Kidney glomerular epithelial cell (primary cell): Measurements from ENCODE around the gene SAG.

ENCODE experiments used
- DNase-seq: peaks from one replicate; lab custom pipeline; 2025; lab: John Stamatoyannopoulos, UW

Gene SAG

DNA sequence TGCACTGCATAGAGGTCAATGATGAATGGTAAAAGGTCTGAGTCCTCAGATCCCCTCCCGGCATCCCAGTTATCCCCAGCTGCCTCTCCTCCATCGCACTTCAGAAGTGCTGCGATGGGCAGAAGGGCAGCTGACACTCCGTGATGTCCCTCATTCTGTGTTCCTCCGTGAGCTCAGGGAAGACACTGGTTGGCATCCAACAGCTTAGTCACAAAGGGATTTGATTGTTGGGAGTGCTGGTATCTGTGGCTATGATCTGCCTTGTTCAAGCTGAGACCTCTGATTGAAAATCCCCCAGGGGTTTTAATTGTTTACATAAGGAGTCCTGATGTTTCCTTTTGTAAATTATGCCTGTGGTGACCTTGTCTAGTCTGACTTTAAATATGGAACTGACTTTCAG is 19.0 kb upstream of the SAG start:
- no peak for DNase-seq

DNA sequence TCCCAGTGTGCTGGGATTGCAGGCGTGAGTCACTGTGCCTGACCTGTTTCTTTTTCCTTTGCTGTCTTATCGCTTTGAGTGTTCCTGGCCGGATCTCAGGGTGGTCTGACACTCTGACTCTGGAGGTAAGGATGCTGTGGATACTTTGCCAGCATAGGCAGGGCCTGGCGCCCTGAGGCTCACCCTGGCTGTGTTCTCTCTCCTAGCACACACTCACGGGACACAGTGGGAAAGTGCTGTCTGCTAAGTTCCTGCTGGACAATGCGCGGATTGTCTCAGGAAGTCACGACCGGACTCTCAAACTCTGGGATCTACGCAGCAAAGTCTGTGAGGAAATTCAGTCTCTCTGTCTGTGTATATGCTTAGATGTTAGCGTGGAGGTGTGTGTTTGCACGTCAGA is 18.0 kb upstream of the SAG start:
- DNase-seq, result no peak

DNA sequence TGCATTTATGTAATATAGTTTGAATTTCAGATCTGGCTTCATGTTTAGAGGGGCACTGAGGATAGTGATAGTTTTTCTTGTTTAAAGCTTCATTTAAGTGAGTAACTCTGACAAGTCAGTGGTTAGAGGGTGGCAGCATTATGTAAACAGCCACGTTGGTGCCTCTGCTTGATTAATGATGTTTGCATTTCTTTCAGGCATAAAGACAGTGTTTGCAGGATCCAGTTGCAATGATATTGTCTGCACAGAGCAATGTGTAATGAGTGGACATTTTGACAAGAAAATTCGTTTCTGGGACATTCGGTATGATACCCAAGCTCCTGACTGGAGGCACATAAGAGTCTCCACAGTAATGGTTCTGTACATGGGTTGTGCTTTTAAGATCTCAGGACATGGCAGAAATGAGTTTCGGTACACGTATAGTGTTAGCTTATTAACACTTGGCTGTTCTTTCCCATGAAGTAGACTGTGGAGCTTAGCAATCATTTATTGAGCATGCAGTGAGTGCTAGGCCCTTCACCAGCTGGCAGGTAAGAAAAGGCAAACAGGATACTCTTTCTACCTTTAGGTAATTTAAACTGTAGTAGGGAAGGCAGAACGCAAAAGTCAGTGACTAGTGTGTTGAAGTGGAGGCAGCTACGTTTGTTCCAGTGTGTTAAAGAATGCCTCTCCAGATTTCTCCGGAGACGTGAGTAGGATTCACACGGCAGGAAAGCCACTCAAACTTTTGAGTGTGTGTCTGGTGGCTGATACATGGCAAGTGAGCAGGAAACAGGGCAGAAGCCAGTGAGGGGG is 17.4 kb upstream of the SAG start:
- DNase-seq, result no peak

DNA sequence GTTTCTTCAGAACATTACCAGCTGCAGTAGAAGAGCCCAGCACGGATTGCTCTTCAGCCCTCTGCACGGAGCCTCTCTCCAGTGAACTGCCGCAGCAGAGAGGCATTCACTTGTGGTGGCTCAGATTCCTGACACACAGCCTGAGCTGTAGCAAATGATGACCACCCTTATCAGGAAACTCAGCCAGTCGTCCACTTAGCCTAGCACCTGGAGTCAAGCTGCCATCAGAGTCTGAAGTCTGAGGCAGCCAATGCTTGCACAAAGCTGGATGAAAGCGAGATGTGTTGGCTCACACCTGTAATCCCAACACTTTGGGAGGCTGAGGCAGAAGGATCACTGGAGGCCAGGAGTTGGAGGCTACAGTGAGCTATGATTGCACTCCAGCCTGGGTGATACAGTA is 11.7 kb upstream of the SAG start:
- no peak for DNase-seq

DNA sequence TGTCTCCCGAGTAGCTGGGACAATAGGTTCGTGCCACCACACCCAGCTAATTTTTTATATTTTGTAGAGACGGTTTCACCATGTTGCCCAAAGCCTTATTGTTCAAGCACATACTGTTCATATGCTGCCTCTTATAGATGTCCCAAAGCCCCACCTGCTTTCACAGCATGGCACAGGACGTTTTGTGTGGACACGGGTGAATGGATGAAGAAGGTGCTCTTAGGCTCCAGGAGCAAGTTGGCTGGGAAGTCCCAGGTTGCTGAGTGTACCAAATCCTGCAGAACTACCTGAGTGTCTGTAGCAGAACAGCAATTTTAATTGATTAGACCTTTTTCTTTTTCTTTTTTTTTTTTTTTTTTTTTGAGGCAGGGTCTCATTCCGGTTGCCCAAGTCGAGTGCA is 10.5 kb upstream of the SAG start:
- no peak for DNase-seq

DNA sequence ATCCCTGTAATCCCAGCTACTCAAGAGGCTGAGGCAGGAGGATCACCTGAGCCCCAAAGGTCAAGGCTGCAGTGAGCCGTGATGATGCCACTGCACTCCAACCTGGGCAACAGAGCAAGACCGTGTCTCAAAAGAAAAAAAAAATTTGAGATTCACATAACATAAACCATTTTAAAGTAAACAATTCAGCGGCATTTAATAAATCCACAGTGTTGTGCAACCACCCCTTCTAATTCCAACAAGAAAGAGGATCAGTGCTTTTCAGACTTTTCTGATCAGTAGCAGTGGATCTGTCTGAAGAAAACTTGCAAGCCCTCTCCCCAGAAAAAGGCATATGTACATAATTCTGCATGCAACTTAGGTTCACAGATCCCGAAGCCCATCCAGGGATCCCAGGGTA is 7.2 kb upstream of the SAG start:
- no peak for DNase-seq

DNA sequence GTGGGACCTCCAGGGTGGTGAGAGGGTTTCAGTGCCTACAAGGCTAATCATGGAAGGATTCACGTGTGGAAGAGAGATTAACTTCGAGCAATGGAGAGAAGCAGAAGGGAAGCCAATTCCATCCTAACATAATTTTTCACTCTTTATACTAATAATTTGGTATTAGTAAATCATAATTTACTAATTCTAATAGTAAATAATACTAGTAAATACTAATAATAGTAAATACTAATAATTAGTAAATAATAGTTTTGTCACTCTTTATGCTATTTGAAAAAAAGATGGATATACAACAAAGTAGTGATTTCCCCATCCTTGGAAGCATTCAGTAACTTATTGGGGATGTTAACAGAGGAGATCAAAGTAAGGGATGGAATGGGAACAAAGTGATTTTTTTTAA is 6.4 kb upstream of the SAG start:
- DNase-seq, result no peak

DNA sequence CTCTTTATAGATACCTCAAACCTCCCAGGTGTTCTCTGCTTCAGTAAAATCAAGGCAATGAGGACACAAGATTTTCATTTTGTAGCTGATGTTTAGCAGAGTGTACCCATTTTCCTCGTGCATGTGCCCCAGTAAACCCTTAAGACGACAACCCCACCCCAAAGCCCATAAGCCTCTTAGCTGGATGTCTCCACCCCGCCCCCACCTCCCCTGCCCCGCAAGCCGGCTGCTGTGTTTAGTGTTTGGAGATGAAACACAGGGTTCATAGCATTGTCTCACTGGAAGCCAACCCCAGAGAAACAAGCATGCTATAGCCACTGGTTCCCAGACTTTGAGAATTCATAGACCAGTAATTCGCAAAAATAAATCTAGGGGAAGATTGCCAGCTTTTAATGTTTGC is 5.8 kb upstream of the SAG start:
- no peak for DNase-seq

DNA sequence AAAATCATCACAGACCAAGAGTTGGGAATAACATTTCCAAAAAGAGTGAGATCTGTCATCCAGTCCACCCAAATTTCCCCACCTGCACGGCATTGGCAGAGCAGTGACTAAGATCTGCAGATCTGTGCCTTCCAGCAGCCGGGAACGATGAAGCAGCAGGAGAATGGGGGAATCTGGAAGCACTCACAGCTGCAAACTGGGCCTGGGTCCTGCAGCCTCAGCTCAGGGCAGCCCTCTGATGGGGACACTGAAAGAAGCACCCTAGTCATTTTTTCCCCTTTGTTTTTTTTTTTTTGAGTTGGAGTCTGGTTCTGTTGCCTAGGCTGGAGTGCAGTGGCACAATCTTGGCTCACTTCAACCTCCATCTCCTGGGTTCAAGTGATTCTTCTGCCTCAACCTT is 4.4 kb upstream of the SAG start:
- no peak for DNase-seq

DNA sequence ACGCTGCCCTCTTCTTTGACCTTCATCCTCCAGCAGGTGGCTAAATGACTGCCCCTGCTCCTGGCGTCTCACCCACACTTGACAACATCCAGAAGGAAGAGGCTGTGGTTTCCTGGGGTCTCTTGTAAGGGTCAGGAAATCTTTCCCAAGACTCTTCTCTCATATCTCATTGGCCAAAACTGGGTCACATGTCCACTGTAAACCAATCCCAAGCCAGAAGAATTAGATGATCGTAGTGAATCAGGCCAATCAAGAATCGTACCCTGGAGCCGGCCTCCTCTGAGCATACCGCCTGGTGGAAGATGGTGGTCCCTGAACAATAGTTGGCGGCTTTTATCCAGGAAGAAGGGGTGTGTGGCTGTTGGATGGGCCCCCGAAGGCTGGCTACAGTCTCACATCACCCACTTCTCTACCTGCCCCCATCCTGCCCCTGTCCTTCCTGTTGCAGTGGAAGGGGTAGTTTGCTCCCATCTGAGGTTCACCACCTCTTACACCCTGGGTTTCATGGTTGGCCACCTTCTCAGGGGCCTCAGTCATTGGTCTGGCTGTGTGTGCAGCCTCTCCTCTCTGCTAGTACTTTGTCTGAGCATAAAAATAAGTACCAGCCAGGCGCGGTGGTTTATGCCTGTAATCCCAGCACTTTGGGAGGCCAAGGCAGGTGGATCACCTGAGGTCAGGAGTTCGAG is 3.8 kb downstream of the SAG start:
- no peak for DNase-seq

DNA sequence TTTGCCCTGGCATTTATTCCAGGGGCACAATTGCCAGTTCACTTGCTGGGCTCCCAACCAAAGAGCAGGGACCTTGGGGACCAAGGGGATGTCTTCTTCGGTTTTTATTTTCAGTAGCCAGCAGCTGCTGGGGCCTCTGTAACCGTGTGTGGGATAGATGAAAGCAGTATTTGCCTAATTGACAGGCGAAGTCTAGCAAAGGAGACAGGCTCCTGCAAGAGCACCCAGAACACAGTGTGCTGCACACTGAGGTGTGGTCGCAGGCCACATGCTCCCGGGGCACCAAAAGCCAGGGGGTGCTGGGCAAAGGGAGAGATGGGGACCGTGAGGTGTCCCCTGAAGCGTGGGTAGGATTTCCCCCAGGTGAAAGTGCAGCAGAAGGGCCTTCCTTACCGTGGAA is 5.3 kb downstream of the SAG start:
- no peak for DNase-seq

DNA sequence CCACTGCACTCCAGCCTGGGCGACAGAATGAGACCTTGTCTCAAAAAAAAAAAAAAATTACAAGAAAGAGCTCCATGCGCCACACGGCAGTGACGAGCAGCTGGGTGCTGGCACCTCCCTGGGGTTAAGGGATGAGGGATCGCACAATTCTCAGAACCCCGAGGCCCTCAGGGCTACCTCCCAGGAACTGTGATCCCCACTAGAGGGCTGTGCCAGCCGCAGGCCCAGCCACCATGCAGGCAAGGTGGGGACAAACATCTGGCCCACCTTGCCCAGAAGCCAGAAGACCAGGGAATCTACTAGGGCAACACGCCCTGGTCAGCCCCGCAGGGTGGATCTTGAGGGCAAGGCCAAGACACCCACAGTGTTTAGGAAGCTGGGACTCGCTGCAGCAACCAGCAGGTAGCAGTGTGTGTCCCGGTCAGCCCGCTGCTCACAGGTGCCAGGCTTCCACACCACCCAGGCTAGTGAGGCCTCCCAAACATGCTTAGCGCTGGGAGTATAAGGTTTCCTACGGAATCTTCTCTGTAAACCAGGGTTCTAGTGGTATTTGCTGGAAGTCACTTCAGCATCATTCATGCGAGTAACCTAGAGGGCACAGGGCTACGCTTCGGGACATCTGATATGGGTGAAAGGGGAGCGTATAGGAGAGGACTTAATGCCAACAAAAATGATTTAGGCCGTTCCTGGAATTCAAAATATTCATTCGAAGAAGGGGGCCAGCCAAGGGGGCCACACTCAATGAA is 6.7 kb downstream of the SAG start:
- DNase-seq, result no peak

DNA sequence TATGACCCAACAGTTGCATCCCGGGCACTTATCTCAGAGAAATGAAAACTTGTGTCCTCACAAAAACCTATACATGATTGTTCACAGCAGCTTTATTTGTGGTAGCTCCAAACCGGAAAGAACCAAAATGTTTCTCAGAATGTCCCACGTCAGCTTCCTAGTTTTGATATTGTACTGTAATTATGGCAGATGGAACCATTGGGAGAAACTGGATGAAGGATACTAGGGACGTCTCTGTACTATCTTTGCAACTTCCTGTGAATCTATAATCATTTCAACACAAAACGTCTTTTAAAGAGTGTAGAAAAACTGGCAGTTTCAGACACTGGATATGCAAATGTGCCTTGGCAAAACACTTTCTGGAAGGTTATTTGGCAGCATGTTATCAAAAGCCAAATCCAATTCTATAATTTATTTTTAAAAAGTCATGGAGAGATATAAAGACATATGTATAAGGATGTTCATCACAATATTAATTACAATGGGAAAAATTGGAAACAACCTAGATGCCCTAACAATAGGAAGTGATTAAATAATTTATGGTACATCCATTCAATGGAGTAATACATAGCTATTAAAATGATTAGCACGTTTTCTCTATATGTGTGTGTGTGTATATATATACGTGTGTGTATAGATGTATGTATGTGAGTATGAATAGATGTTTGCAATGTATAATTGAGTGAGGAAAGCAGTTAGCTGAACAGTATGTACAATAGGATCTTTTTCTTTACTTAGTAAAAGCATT is 9.8 kb downstream of the SAG start:
- DNase-seq, result no peak

DNA sequence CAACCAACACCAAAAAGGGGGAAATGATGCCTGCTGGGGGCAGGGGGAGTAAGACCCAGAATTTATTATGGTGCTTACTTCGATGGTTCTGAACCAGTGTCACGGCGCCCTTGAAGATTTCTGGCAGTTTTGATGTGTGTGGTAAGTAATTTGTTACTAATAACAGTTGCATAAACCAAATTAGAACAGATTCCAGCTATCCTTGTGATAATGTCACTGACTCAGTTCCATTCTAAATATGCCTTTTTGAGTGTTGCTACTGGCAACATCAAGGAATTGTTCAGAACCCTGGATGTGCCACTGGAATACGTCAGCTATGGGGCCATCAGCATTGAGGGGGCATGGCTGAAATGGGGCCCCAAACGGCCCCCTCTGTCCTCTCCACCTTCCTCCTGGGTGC is 11.6 kb downstream of the SAG start:
- DNase-seq, result no peak

DNA sequence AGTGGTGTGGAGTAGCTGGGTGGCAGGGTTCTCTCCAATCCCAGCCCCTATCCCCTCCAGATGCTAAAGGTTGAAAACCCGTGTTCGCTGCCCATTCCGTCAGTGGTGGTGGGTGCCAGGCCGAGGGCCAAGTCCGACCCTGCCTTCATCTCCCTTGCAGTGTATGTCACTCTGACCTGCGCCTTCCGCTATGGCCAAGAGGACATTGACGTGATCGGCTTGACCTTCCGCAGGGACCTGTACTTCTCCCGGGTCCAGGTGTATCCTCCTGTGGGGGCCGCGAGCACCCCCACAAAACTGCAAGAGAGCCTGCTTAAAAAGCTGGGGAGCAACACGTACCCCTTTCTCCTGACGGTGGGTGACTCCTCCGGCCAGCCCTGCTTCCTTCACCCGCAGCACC is 12.9 kb downstream of the SAG start:
- DNase-seq, result no peak

DNA sequence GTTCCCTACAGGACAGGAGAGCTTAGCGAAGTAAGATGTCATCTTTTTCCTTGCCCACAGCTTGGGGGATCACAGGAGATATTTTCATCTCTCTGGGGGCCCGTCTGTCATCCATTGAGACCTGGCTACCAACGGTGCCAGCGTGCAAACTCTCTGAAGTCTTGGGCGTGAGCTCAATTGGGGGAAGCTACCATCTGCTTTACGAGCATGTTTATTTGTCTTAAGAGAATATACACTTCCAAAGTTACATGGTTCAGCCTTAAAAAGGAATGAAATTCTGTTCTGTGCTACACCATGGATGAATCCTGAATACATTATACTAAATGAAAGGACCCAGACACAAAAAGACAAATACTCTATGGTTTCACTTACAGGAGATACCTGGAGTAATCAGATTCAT is 13.6 kb downstream of the SAG start:
- no peak for DNase-seq

DNA sequence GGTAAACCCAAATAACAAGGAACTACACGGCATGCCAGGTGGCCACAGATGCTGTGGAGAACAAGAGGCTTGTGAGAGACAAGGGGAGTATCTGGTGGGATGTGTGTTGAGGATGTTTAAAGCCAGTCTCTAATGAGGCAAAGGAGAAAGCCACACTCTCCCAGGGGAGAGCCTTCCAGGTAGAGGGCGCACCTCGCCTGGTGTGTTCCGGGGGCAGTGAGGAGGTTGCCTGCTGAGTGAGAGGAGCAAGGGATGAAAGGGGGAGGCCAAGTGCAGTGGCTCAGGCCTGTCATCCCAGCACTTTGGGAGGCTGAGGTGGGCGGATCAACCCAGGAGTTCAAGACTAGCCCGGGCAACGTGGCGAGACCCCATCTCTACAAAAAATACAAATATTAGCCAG is 16.2 kb downstream of the SAG start:
- no peak for DNase-seq

DNA sequence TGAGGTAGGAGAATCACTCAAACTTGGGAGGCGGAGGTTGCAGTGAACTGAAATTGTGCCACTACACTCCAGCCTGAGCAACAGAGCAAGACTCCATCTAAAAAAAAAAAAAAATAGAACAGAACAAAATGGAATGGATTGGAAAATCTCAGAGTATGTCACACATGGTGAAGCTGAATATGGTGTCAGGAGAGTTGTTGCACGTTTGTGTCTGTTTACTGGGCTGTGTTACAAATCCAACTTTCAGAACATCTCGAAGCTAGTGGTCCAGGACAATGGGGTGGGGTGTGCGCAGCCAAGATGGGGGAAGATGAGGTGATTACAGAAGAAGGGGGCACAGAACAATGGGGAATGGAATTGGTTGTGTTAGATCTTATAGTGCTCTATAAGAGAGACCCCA is 17.6 kb downstream of the SAG start:
- DNase-seq, result no peak

DNA sequence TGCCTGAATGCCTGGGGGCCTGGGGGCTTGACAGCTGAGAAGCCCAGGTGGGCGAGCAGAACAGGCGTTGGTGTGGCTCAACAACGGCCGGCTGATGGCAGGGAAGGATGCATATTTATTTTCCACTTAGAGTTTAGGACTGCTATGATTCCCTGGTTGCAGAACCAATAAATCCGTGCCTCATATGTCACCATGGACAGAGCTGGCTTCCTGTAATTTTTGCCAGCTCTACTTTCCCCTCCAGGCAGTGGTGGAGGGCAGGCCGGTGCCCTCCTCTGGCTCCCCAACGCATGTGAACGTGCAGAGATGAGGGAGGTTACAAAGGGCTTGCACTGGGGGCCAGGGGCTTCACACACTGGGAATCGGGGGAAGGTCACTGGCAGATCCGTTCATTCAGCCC is 18.2 kb downstream of the SAG start:
- DNase-seq, result no peak

DNA sequence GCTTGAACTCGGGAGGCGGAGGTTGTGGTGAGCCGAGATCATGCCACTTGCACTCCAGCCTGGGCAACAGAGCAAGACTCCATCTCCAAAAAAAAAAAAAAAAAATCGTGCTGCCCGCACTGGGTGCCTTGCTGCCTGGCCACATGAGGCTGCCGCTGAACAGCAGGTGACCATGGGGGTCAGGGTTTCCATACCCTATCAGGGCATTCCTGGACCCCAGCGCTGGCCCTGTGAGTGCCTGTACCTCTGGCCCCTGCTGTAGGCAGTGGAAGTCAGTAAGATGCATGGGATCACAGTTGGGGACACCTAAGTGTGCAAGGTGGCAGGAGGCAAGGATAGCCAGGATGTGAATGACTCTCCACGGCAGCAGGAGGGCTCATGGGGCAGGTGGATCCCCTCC is 18.9 kb downstream of the SAG start:
- no peak for DNase-seq

DNA sequence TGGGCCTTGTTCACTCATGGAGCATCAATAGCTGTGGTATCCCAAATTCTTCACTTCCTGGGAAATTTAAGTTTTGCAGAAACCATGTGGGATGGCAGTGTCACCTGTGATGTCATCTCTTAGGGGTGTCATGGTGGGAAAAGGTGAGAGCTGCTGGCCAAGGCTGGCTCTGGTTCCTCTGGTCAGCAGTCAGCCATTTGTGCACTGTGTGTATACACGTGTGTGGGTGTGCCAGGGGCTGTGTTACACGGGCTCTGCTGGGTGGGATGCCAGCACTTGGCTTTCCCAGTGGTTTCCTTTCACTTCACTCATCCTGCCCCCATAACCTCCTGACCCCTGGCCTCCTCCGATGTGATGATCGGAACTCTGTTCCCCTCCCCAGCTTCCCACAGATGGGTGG is 21.3 kb downstream of the SAG start:
- DNase-seq, result no peak

DNA sequence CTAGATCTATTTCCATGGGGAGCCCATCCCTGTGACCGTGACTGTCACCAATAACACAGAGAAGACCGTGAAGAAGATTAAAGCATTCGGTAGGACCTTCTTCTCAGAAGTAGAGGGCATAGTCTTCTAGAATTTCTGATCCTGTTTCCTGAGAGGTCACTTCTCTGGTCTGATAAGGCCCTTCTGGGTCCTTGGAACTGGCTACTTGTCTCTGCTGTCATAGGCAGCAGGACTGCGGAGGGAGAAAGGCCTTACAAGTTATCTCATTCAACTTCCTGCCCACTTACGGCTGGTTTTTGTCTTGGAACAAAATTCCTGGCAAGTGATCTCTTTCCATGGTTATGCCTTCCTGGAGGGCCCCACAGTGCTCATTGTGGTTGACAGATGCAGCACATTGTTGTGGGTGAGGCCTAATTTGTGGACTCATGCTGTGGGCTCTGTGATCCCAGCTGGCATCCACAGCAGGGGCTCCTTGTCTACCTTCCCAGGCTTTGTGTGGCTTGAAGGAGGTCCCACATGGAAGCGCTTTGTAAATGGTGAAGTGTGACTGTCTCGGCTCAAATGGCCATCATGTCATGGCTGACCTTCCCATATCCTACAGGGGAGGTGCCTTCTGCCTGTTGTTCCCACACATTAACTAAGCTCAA is 22.0 kb downstream of the SAG start:
- no peak for DNase-seq
